Ureter (tissue), 1 donor: ENCODE data around the gene DTD2. TPM values are rescaled to one million over a fixed set of nuclear protein-coding genes. Genes with fewer than 3 reads are reported as not detected.
A peak's percentile ranks its signal among the peaks of the same experiment; 100 is the strongest.
"Not testable (repeated sequence)": the region's sequence is repeated elsewhere in the genome, so short reads cannot be mapped to it uniquely, and the experiment has no call there.

Experiments
- DNase-seq: peaks from one replicate; pipeline ENCODE4 v3.0.0-alpha.2; 2020; ENCODE audit warnings: low spot score
- total RNA-seq: library from RNA; stranded (reverse); gene quantifications from one replicate; pipeline ENCODE4 v1.2.4, GENCODE V29; 2023
- donor health status: DM: yes; HTN: yes; CAD: no.

DTD2 gene
- 24.9 TPM for total RNA-seq

- peak; percentile 94 for DNase-seq
Measured at GRCh38 chr14:31456841-31457664, at the start of gene DTD2. Gene DTD2, minus strand, starts transcription at chr14:31457506. Its CDS starts 113 bp downstream, at chr14:31457393.

GRCh38 chr14:31505411-31505810, 48.1 kb upstream of the DTD2 start:
- DNase-seq, result no peak

- no peak for DNase-seq
Measured at GRCh38 chr14:31501870-31502269, 44.6 kb upstream of the DTD2 start.

GRCh38 chr14:31492759-31493498, 35.6 kb upstream of the DTD2 start:
- DNase-seq, result no peak

- no peak for DNase-seq
Measured at GRCh38 chr14:31489691-31490090, 32.4 kb upstream of the DTD2 start.

- DNase-seq, result no peak
Measured at GRCh38 chr14:31487886-31488285, 30.6 kb upstream of the DTD2 start, which contains the start of gene GPR33. Gene GPR33, minus strand, starts transcription at chr14:31488039. Its CDS starts 4,074 bp downstream, at chr14:31483965.

GRCh38 chr14:31486764-31487163, 29.5 kb upstream of the DTD2 start:
- no peak for DNase-seq

- no peak for DNase-seq
Measured at GRCh38 chr14:31484754-31485153, 27.4 kb upstream of the DTD2 start.

GRCh38 chr14:31480156-31480555, 22.9 kb upstream of the DTD2 start:
- no peak for DNase-seq

- DNase-seq, result no peak
Measured at GRCh38 chr14:31479027-31479426, 21.7 kb upstream of the DTD2 start.

GRCh38 chr14:31477248-31477647, 19.9 kb upstream of the DTD2 start:
- DNase-seq, result no peak

GRCh38 chr14:31476131-31476866, 19.0 kb upstream of the DTD2 start:
- no peak for DNase-seq

GRCh38 chr14:31466554-31466953, 9.2 kb upstream of the DTD2 start:
- DNase-seq, result no peak

GRCh38 chr14:31465111-31465510, 7.8 kb upstream of the DTD2 start:
- no peak for DNase-seq

- not testable (repeated sequence) for DNase-seq
Measured at GRCh38 chr14:31462450-31462849, 5.1 kb upstream of the DTD2 start.

GRCh38 chr14:31461545-31461944, 4.2 kb upstream of the DTD2 start:
- DNase-seq, result no peak

- no peak for DNase-seq
Measured at GRCh38 chr14:31457665-31458659, 656 bp upstream of the DTD2 start.

- no peak for DNase-seq
Measured at GRCh38 chr14:31449971-31450610, 7.2 kb downstream of the DTD2 start.

- no peak for DNase-seq
Measured at GRCh38 chr14:31449136-31449535, 8.2 kb downstream of the DTD2 start.

GRCh38 chr14:31445703-31446102, 11.6 kb downstream of the DTD2 start:
- no peak for DNase-seq
